GM21423 (cell line): ENCODE measurements around the gene CSPG4.
"Not testable (repeated sequence)": the region's sequence is repeated elsewhere in the genome, so short reads cannot be mapped to it uniquely, and the experiment has no call there.

Experiments
- ATAC-seq: cut with Tn5 transposase; IDR thresholded peaks from one replicate; pipeline ENCODE4 v1.9.1; 2021; ENCODE audit warnings: mild to moderate bottlenecking, moderate library complexity; ENCODE audit not compliant: unreplicated experiment

Gene CSPG4

GRCh38 chr15:75705375-75705774 is 7.3 kb downstream of the CSPG4 start:
- ATAC-seq = not testable (repeated sequence)

DNA sequence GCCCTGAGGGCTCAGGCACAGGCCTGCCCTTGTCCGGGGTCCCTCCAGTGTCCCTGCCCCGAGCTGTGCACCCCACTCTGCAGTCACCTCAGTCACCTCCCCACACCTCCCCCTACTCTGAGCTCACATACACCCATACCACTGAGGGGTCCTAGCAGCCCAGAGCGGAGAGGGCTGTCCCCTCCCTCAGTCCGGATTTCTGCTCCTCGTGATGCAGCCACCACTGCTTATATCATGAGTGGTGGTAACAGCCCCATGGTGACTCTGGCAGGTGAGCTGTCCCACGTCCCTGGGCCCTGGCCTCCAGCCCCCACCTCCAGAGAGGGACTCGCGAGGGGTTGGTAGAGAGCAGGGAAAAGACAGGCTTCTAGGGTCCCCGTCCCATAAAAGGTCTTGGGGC is 8.0 kb downstream of the CSPG4 start:
- ATAC-seq = no peak

DNA sequence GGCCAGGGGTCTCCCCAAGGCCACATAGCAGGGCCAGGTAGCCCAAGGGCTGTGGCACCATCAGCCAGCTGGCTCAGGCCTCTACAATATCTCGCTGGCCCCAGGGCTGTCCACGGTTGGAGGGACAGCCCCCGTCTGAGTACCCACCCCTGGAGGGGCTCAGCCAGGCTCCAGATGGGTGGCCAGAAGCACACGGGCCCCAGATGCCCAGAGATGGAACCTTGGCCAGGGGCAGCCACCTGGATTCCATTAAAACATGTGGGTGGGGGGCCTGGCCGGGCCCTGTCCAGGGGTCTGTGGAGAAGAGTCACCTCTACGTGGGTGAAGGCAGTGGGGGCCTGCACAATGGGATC is 8.4 kb downstream of the CSPG4 start:
- ATAC-seq = no peak

DNA sequence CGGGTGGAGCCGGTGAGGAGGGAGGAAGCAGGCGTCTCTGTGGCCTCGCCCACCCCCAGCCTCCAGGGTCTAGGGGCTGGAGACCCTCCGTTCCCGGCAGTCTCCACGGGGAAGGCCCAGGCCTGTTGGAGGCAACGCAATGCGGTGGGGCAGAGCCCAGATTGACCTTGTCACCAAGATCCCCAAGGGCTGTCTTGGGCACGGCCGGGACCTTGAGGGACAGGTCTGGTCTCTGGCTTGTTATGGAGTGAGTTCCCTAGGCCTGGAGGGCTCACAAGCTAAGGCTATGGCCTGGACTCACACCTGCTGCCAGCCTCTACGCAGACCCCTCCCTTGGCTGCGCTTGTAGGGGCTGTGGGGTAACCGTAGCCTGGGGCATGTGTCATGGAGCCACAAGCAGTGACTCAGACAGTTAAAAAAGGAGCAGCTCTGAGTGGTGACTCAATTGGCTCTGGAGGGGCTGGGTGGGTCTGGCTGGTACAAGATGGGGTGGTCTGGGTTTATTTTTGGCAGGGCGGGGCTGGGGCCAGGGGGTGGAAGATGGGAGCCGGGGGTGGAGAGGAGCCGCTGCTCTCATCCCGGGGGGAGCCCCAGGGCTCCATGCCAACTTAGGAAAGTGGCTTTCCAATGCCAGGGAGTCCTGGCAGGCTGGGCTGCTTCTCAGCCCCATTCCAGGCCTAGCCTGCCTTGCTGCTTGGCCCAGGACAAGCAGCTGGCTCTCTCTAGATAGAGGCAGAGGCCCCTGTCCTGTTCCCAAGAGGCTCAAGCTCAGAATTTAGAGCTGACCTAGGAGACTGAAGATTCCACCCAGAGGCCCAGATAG is 9.0 kb downstream of the CSPG4 start:
- ATAC-seq = not testable (repeated sequence)

- no peak for ATAC-seq
Measured at GRCh38 chr15:75702436-75702835, 10.2 kb downstream of the CSPG4 start.

GRCh38 chr15:75701071-75702003 is 11.3 kb downstream of the CSPG4 start:
- ATAC-seq = not testable (repeated sequence)

GRCh38 chr15:75699961-75700874 is 12.4 kb downstream of the CSPG4 start:
- peak; percentile 50 for ATAC-seq

DNA sequence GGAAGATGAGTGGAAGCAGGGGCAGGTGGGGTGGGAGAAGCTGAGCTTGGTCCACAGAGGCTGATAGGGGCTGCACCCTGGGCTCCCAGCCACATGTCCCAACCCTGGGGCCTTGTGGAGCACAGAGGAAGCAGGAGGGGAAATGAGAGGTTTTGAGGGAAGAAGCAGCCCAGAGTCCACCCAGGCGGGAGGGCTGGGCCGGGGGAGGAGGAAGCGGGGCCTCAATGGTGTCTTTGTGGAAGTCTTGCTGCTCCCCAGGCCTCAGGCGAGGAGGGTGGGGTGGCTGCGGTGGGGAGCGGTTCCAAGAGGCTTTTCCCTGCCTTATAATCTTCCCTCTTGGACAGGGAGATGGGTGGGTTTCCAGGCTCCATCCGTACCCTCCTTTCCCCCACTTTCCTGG is 13.1 kb downstream of the CSPG4 start:
- ATAC-seq = not testable (repeated sequence)

DNA sequence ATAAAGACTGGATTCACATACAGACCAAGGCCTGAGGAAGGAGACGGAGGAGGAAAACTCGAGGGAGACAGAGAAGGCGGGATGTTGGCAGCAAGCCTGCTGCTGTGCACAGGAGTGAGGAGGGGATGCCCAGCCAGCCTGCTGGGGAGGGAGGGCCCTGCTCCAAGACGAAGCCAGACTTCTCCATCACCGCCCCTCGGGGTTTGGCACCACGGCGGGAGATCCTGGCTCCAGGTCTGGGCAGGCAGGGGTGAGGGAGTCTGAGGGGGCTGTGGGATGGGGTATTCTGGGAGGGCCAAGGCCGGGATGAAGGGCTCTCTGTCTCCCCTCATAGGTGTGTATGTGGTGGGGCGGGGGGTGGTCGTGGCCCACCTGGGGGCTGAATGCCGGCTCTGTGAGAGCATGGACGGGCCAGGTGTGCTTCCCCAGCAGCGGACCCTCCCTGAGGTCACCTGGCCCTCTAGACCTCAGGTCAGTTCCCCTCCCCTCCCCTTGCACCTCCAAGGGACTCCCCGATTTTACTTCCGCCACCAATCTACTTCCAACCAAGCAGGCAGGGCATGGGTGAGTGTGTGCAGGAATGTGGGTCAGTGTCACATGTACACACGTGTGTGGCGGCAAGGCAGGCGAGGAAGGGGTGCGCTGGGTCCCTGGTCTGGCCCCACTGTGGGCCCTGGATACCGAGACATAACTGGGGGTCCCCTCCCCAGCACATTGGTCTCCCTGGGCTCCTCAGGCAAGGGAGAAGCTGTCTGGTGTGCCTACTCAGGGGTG is 14.5 kb downstream of the CSPG4 start:
- not testable (repeated sequence) for ATAC-seq

DNA sequence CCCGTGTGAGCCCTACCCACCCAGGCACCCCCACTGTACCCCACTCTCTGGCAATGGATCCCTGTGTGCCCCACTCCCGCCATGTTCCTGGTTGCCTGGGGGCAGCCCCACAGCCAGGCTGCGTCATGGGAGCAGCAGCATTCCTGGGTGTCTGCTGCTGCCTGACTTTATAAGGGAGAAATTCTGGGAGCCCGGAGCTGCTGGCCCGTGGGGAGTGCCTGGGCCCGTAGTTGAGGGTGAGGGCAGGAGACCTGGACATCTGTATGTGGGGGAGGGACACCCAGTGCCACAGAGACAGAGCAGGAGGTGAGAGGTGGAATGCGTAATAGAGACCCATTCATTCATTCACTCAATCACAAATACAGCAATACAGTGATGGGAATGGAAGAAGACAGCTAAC is 15.1 kb downstream of the CSPG4 start:
- no peak for ATAC-seq

DNA sequence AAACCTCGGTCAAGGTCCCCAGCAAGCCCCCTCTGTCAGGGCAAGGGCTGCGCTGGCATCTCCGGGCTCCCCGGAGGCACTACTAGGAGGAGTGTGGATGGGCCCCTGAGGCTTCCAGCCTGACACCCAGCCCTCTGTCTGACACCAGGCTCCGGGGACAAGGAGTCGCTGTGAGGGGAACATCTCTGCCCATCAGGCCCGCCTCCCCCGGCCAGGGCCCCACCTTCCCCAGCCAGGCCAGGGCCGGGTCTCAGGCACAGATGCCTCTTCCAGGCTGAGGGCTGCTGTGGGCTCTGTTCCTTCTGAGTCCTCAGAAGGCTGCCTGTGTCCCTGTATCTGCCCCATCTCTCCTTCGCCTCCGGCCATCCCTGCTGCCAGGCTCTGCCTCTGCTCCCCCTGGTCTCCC is 15.8 kb downstream of the CSPG4 start:
- ATAC-seq = no peak

DNA sequence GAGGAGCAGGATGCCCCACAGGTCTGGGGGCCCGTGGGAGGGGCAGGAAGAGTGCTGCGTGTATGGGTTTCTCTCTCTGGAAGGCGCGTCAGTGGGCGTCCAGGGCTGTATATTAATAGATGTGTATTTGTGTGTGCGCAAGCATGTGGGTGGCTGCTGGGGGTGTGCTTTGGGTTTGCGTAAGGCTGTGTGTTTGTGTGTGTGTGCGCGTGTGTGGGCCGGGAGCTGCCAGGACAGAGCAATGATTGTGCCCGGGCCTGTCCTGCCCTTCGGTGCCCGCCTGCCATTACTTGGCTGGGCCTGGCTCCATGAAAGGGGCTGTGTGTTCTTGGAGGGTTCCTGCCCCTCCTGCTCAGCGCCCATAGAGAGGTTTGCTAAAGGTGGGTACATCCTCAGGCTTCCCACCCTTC is 16.3 kb downstream of the CSPG4 start:
- ATAC-seq = no peak

DNA sequence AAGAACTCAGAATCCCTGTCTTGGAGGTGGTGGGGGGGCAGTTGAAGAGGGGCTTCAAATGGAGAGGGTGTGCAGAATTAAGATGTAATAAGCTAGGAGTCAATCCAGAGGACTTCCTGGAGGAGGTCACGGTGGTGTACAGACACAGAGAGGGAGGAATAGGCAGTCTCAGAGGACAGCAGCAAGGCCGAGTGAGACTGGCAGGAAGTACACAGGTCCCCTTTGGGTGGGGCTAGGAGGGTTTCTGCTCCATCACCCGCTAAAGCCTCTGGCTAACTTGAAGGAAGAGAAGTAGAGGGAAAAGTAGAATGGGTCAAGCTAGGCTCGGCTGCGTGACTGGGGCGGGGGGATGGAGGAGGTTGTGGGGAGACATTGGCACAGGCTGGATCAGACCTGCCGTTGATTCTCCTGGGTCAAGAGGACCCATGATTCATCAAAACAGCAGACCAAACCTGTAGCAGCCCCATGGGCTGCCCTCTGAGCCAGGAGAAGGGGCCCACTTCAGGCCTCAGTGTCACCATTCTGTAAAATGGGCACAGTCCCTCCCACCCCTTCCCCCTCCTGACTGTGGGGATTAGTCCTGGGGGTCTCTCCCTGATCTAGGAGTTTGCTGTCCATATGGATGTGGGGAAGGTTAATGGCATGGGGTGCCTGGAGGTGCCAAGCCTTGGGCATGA is 16.9 kb downstream of the CSPG4 start:
- ATAC-seq = no peak

GRCh38 chr15:75695220-75695619 is 17.4 kb downstream of the CSPG4 start:
- ATAC-seq = no peak

GRCh38 chr15:75694241-75695182 is 18.1 kb downstream of the CSPG4 start:
- ATAC-seq = no peak

DNA sequence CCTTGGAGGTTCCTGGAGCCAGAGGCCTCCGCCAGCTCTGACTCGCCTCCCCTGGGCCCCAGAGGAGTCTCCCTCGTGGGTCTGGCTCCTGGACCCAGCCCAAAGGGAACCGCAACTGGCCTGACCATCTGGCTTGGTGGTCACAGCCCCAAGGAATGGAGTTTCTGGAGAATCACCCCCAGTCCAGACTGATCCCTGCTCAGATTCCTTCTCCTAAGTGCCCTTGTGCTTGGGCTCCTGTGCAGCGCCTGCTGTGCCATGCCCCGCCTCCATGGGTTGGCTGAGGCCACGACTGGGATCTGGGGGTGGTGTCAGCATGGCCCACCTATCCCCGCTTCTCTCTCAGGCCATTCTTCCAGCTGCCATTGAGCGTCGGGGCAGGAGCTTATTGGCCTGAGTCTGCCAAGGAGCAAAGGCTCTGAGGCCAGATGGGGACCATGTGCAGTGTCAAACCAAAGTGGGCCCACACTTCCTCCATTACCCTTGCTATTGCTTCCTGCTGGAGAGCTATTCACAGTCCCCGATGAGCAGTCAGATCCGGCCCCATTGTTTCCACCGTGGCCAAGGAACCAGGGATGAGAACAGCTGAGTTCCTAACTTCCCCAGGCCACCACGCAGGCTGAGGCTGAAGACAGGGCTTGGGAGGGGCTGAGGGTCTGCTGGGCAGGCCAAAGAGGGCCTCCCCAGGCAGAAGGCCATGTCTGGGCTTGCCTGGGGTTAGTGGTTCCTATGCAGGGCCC is 19.0 kb downstream of the CSPG4 start:
- no peak for ATAC-seq

- not testable (repeated sequence) for ATAC-seq
Measured at GRCh38 chr15:75693028-75693427, 19.6 kb downstream of the CSPG4 start.

DNA sequence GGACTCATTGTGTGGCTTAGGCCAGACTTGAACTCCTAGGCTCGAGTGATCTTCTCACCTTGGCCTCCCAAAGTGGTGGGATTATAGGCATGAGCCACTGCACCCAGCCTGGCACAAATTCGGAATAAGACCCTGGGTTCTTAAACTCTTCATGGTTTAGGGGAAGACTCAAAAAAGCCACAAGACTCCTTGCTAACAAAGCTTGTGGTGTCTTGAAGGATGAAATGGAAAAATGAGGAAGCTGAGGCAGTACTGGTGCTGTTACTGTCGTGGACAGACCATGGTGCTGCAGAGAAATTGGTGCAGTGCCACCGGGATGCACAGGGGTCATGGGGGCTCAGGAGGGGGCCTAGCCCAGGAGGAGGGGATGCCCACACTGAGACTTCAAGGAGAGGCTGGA is 20.3 kb downstream of the CSPG4 start:
- ATAC-seq = not testable (repeated sequence)
